Vagina (tissue), 2 donors: ENCODE measurements around the gene HSD3B2. TPM values are rescaled to one million over a fixed set of nuclear protein-coding genes. Genes with fewer than 3 reads are reported as not detected.

Source experiments
- DNase-seq, 2 donors: peaks; one replicate each; pipeline ENCODE4 v3.0.0-alpha.2; 2017; ENCODE audit errors: extremely low spot score in 2 of 2
- H3K27ac ChIP-seq: fragments of 200-600 bp; sonication (generic); one replicate; pipeline ENCODE4 v1.5.1; 2019
- H3K27me3 ChIP-seq: fragments of 200-600 bp; sonication (generic); one replicate; pipeline ENCODE4 v1.5.1; 2019
- H3K36me3 ChIP-seq, 2 donors: fragments of 200-600 bp; sonication (generic); one replicate each; pipeline ENCODE4 v1.5.1; 2017 to 2019
- H3K4me1 ChIP-seq: fragments of 200-600 bp; sonication (generic); one replicate; pipeline ENCODE4 v1.5.1; 2019
- H3K4me3 ChIP-seq, 2 donors: fragments of 200-600 bp; sonication (generic); 1 replicate in 1 of 2; 2 replicates in 1 of 2; pipeline ENCODE4 v1.5.1; 2016 to 2019
- H3K9me3 ChIP-seq: fragments of 200-600 bp; sonication (generic); one replicate; pipeline ENCODE4 v1.5.1; 2019
- CTCF ChIP-seq, 3 experiments: fragments of 450-650 bp in 2 of 3; fragments of 200-600 bp in 1 of 3; sonication (generic) in 1 of 3; IDR thresholded peaks; one replicate each; pipeline ENCODE4 v1.5.1; 2017 to 2019; ENCODE audit warnings: antibody characterized with exemption in 3 of 3, mild to moderate bottlenecking in 2 of 3, moderate library complexity in 2 of 3
- POLR2A ChIP-seq, 2 donors: fragments of 450-650 bp; IDR thresholded peaks; one replicate each; pipeline ENCODE4 v1.6.1; 2017; ENCODE audit warnings: antibody characterized with exemption in 2 of 2, mild to moderate bottlenecking in 2 of 2, moderate library complexity in 2 of 2
- POLR2AphosphoS5 ChIP-seq, 2 donors: sonication (generic); formaldehyde crosslinking; IDR thresholded peaks; one replicate each; pipeline ENCODE4 v1.9.0; 2017; ENCODE audit warnings: antibody characterized with exemption in 2 of 2, mild to moderate bottlenecking in 2 of 2, low read depth in 1 of 2; ENCODE audit not compliant: insufficient read depth in 1 of 2
- intact Hi-C: fragments of 100-400 bp; cut with DNase I; formaldehyde crosslinking; loops from one replicate; pipeline ENCODE4 v1.15.1; 2023
- total RNA-seq: library from RNA; depleted of rRNA; stranded (reverse); fragments of >200 nt; gene quantifications from one replicate; pipeline ENCODE4 v1.2.3, GENCODE V29; 2016

Gene HSD3B2
- total RNA-seq, 1 donor from 2014 or later, result 10.1 TPM

- no peak for TF ChIP-seq POLR2A (IDR thresholded peaks at IDR 0.05)
- no peak for TF ChIP-seq CTCF (IDR thresholded peaks at IDR 0.05)
- TF ChIP-seq POLR2AphosphoS5 (IDR thresholded peaks at IDR 0.05; ENCODE audit: insufficient read depth in 1 of 2, low read depth in 1 of 2), result no peak
- intact Hi-C loops, result no loop called here
- H3K36me3 ChIP-seq, result no peaks in the 10 kb centered on the region
- no peaks in the 10 kb centered on the region for H3K4me1 ChIP-seq
- H3K9me3 ChIP-seq, result no peaks in the 10 kb centered on the region
- H3K27ac ChIP-seq, result no peak overlapping the region
- peak in 1 of 2 donors; percentile 37 for DNase-seq
- no peaks in the 10 kb centered on the region for H3K27me3 ChIP-seq
- H3K4me3 ChIP-seq, result no peak overlapping the region
Observed at GRCh38 chr1:119384591-119384990, 30.4 kb upstream of the HSD3B2 start.

- no peak for DNase-seq
- intact Hi-C loops, result no loop called here
Observed at GRCh38 chr1:119385650-119386049, 29.3 kb upstream of the HSD3B2 start.

GRCh38 chr1:119387858-119388257 is 27.1 kb upstream of the HSD3B2 start:
- Histone ChIP-seq H3K4me3 (no peak overlapping the region), H3K27me3 (no peaks in the 10 kb centered on the region), H3K4me1 (no peaks in the 10 kb centered on the region), H3K9me3 (no peaks in the 10 kb centered on the region), H3K27ac (no peak overlapping the region), H3K36me3 (no peaks in the 10 kb centered on the region)
- peak in 1 of 2 donors; percentile 60 for DNase-seq
- TF ChIP-seq CTCF (IDR thresholded peaks at IDR 0.05) (no peak), POLR2AphosphoS5 (IDR thresholded peaks at IDR 0.05; ENCODE audit: insufficient read depth in 1 of 2, low read depth in 1 of 2) (no peak)
- intact Hi-C loops, result no loop called here

More at GRCh38 chr1:119385650-119386049, 29.3 kb upstream of the HSD3B2 start:
- no peak overlapping the region for H3K4me3 ChIP-seq
- no peak overlapping the region for H3K27ac ChIP-seq
- H3K27me3 ChIP-seq, result no peaks in the 10 kb centered on the region
- TF ChIP-seq POLR2AphosphoS5 (IDR thresholded peaks at IDR 0.05; ENCODE audit: insufficient read depth in 1 of 2, low read depth in 1 of 2) (no peak), CTCF (IDR thresholded peaks at IDR 0.05) (no peak), POLR2A (IDR thresholded peaks at IDR 0.05) (no peak)
- no peaks in the 10 kb centered on the region for H3K4me1 ChIP-seq
- no peaks in the 10 kb centered on the region for H3K36me3 ChIP-seq
- no peaks in the 10 kb centered on the region for H3K9me3 ChIP-seq

- Histone ChIP-seq H3K9me3 (no peaks in the 10 kb centered on the region), H3K27ac (no peak overlapping the region), H3K27me3 (no peaks in the 10 kb centered on the region), H3K4me1 (no peaks in the 10 kb centered on the region), H3K36me3 (no peaks in the 10 kb centered on the region), H3K4me3 (no peak overlapping the region)
- intact Hi-C loops, result no loop called here
- TF ChIP-seq POLR2A (IDR thresholded peaks at IDR 0.05) (no peak), POLR2AphosphoS5 (IDR thresholded peaks at IDR 0.05; ENCODE audit: insufficient read depth in 1 of 2, low read depth in 1 of 2) (no peak), CTCF (IDR thresholded peaks at IDR 0.05) (no peak)
- DNase-seq, result peak in 1 of 2 donors; percentile 13
Observed at GRCh38 chr1:119388450-119388849, 26.5 kb upstream of the HSD3B2 start.

DNA sequence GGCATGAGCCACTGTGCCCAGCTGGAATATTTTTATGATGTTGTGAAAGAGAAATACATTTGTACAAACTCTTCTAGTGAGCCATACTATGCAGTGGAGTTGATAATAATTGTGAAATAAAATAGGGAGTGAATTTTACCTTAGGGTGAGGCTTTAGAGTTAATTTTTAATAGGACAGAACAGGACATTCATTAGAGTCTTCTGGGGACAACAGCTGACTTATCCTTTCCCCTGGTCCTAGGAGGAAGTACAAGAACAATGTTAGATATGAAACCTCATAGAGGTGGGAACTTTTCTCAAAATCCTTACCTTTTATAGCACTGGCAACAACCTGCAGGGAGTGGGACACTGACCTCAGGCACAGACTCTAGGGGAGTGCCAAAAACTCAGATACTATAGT is 24.4 kb upstream of the HSD3B2 start:
- H3K4me3 ChIP-seq, result no peak overlapping the region
- no peak for DNase-seq
- no peaks in the 10 kb centered on the region for H3K9me3 ChIP-seq
- no peak overlapping the region for H3K27ac ChIP-seq
- TF ChIP-seq POLR2AphosphoS5 (IDR thresholded peaks at IDR 0.05; ENCODE audit: insufficient read depth in 1 of 2, low read depth in 1 of 2), result no peak
- intact Hi-C loops, result no loop called here
- no peaks in the 10 kb centered on the region for H3K4me1 ChIP-seq
- no peaks in the 10 kb centered on the region for H3K27me3 ChIP-seq
- H3K36me3 ChIP-seq, result no peaks in the 10 kb centered on the region
